Pancreas (tissue), 10 donors: ENCODE measurements around the gene NOSIP. TPM values are rescaled to one million over a fixed set of nuclear protein-coding genes. Genes with fewer than 3 reads are reported as not detected.

Experiments
- ATAC-seq, 4 donors: fragments of 200-7000 bp; cut with Tn5 transposase; one replicate each; pipeline versions ENCODE4 v1.8.0 to v1.9.1; 2020; ENCODE audit warnings: mild to moderate bottlenecking in 4 of 4, moderate library complexity in 4 of 4
- DNase-seq, 6 donors: peaks; one replicate each; pipeline ENCODE4 v3.0.0-alpha.2; 2020
- FAIRE-seq: peaks from 2 replicates; lab custom pipeline; 2012; peaks lifted over from hg19 to GRCh38; lab: Jason Lieb, UNC
- H3K27ac ChIP-seq, 4 donors: fragments of 200-600 bp; sonication (generic); 1 replicate in 3 of 4; 2 replicates in 1 of 4; pipeline versions ENCODE4 v1.5.0 to v1.8.0; 2020
- H3K27me3 ChIP-seq, 4 donors: fragments of 200-600 bp; one replicate each; pipeline ENCODE4 v1.8.0; 2021
- H3K36me3 ChIP-seq, 3 donors: fragments of 200-600 bp; sonication (generic) in 1 of 3; one replicate each; pipeline versions ENCODE4 v1.5.0 to v1.8.0; 2020 to 2021
- H3K4me1 ChIP-seq, 3 donors: fragments of 200-600 bp; one replicate each; pipeline ENCODE4 v1.8.0; 2021
- H3K4me3 ChIP-seq, 4 donors: fragments of 200-600 bp; sonication (generic) in 2 of 4; one replicate each; pipeline versions ENCODE4 v1.5.0 to v1.8.0; 2020 to 2021
- H3K9me3 ChIP-seq, 4 donors: fragments of 200-600 bp; one replicate each; pipeline ENCODE4 v1.8.0; 2021
- WGBS, 2 donors: extraction: QIAGEN DNeasy Blood & Tissue Kit; methylation state at CpG; one replicate each; pipeline ENCODE4 v1.1.7; 2013; 5-methylcytosine and 5-hydroxymethylcytosine counted together
- intact Hi-C, 3 donors: fragments of 100-400 bp; cut with DNase I; formaldehyde crosslinking; loops; one replicate each; pipeline versions ENCODE4 v1.11.1 to v1.14.2; 2022
- polyA plus RNA-seq, 2 donors: library from polyadenylated mRNA; stranded (reverse); fragments of 200-250 nt; gene quantifications; one replicate each; pipeline ENCODE4 v1.2.3, GENCODE V29; 2013
- total RNA-seq, 6 donors: library from RNA; stranded (reverse); fragmentation: NEBNext Ultra II Directional in 4 of 6; extraction: Animal tissue kit (Norgen Biotek cat#: 25700) in 4 of 6; gene quantifications; one replicate each; pipeline versions ENCODE4 v1.2.1 to v1.2.4, GENCODE V29; 2021 to 2023
- TF ChIP-seq, protein P1 (sequence below), 4 donors: fragments of 200-600 bp; sonication (generic) in 3 of 4; IDR thresholded peaks; one replicate each; pipeline versions ENCODE4 v1.5.0 to v1.8.0; 2021; ENCODE audit warnings: antibody characterized with exemption in 4 of 4
- donor health status: healthy with polysubstance abuse.
- donor health status: DM: no; HTN: no; CAD: no; lungs with moderate emphysema.
- donor health status: DM: no; HTN: no; CAD: no.
- donor health status: control.
- donor health status: control.
- donor health status: Bipolar disorder and iron deficiency.
- donor health status: DM: yes; HTN: yes; CAD: no.
- donor health status: DM: no; HTN: no; CAD: no.
- donor health status: DM: no; HTN: no; CAD: no.
- donor health status: DM: yes; HTN: yes; CAD: no.

NOSIP gene
- total and polyA plus RNA-seq, 8 donors = 40.5 to 148 (median 60.6) TPM

DNA sequence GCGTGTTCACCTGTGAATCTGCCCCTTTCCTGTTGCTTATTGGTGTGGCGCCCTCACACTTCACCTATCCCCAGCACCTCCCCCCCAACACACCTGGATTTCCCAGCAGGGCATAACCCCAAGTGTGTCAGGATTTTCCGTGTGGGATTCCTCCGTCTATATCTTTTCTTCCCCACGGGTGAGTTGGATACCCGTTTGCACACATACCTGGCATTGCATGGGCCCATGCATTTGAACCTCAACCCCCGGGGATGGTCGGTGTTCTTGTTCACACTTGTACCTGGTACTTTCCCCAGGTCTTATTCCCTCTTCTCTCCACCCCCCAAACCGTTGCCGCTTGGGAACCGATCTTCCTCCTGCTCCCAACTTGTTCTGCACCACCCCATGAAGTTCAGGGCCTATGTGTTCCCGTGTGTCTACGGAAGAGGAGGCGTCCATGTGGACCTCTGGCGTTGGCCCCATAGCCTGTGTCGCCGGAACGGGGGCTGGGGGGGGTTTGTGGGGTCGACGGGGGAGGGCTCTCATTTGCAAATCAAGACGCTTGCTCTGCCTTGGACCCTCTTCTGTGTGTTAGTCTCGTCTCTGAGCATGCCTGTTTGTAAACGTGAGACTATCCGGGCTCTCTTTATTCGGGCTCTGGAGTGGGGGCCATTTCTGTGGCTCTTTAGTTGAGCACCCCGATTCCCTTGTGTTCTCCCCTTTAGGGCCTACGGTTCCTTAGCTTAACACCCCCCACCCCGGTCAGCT, 12.3 kb upstream of the NOSIP start:
- WGBS, 2 donors = 2 to 5% methylated on average over 27 to 28 of the region's 28 CpGs
- ATAC-seq (no peak), DNase-seq (peak in 3 of 6 donors; percentile 44 to 47 (median 44)), FAIRE-seq (no peak)
- no peaks in the 10 kb centered on the region for H3K27me3 ChIP-seq
- TF ChIP-seq, protein P1, sequence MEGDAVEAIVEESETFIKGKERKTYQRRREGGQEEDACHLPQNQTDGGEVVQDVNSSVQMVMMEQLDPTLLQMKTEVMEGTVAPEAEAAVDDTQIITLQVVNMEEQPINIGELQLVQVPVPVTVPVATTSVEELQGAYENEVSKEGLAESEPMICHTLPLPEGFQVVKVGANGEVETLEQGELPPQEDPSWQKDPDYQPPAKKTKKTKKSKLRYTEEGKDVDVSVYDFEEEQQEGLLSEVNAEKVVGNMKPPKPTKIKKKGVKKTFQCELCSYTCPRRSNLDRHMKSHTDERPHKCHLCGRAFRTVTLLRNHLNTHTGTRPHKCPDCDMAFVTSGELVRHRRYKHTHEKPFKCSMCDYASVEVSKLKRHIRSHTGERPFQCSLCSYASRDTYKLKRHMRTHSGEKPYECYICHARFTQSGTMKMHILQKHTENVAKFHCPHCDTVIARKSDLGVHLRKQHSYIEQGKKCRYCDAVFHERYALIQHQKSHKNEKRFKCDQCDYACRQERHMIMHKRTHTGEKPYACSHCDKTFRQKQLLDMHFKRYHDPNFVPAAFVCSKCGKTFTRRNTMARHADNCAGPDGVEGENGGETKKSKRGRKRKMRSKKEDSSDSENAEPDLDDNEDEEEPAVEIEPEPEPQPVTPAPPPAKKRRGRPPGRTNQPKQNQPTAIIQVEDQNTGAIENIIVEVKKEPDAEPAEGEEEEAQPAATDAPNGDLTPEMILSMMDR (IDR thresholded peaks at IDR 0.05) = no peak
- no peaks in the 10 kb centered on the region for H3K9me3 ChIP-seq
- H3K36me3 ChIP-seq = peaks cover 3 to 10% (median 6%) of the 10 kb centered on the region in 3 donors
- H3K4me3 ChIP-seq = peak overlapping the region; percentile 67 to 86 (median 72)
- no peaks in the 10 kb centered on the region for H3K4me1 ChIP-seq
- intact Hi-C loops = no loop called here
- peak overlapping the region in 2 of 4 donors; percentile 56 to 92 for H3K27ac ChIP-seq

DNA sequence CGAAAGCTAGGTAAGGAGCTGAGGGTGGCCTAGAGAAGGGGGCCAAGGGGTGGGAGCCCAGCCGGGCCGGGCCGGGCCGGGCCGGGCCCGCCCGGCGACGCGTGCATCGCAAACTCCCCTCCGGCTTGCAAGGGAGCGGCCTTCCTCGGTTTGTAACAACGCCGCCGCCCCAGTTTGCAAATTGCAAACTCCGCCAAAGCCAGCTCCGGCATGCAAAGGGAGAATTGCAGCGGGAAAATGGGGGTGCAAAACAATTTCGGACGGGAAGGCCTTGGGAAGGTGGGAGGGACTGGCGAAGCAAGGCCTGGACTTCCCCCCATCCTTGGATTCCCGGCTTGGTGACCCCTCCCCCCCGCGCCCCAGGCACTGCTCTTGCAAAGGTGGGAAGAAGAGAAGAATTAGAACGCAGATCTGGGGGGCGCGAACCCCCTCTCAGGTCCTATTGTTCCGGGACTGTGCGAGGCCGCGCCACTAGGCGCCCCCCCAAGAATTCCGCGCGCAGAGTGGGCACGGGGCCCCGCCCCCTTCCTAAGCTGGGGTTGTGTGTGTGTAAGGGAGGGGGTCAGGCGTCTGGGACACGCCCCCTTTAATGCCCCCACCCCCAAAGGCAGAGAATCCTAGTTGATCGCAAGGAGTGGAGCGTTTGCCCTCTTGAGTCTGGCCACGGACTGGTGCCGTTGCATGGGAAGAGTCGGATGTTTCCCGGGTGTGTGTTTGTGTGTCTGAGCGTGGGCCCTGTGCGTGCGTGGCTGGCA, 11.6 kb upstream of the NOSIP start:
- FAIRE-seq = no peak

DNA sequence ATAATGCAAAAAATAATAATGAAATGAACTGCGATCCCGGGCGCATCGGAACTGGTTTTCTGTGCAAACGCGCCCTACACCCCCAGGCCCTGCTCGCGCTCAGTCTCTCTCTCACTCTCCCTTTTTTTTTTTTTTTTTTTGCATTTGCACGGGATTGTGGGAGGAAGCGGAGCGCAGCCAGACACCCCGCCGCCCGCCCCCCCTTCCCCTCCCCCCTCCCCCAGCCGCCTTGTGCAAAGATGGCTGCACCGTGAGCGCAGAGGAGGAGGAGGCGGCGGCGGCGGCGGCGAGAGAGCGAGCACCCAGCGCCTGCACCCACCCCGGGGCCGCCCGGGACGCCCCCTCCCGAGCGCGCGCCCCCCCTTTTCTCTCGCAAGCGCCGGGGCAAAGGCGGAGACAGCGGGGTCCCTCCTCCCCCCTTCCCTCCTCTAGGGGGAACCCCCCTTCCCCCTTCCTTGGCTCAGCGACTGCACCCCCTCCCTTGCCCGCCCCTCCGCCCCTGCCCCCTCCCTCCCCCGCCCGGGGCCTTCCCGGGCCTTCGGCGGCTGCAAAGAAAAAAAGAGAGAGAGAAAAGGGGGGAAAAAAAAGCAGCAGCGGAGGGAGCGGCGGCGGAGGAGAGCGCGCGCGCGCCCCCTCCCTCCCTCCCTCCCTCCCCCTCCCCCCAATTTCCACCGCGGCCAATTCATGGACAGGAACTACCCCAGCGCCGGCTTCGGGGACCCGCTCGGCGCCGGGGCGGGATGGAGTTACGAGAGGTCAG, 10.8 kb upstream of the NOSIP start, which contains the start of gene PRR12:
Gene PRR12 (plus strand): TSS at position 212 of the 760 bp plus-strand sequence. CDS start 473 bp downstream, at position 685.
- Histone ChIP-seq H3K4me1 (no peaks in the 10 kb centered on the region), H3K27ac (peak within 1 kb of the TSS; percentile 80 to 92 (median 88)), H3K36me3 (peaks cover 3 to 6% (median 5%) of the 10 kb centered on the region in 3 donors), H3K4me3 (peak within 1 kb of the TSS; percentile 67 to 86 (median 72)), H3K9me3 (no peaks in the 10 kb centered on the region), H3K27me3 (no peaks in the 10 kb centered on the region)
- DNase-seq = peak; percentile 69 to 85 (median 77)
- TF ChIP-seq, protein P1 (IDR thresholded peaks at IDR 0.05) = no peak
- WGBS, 2 donors = 0 to 1% methylated on average over 17 to 43 of the region's 66 CpGs
- no peak for FAIRE-seq
- ATAC-seq = peak; percentile 66 to 73 (median 71)
- intact Hi-C loops = no loop called here

More for the DNA sequence above, 11.6 kb upstream of the NOSIP start:
- peaks cover 3 to 8% (median 6%) of the 10 kb centered on the region in 3 donors for H3K36me3 ChIP-seq
- WGBS, 2 donors = 0 to 1% methylated on average over 42 to 51 of the region's 51 CpGs
- no peaks in the 10 kb centered on the region for H3K9me3 ChIP-seq
- H3K4me1 ChIP-seq = no peaks in the 10 kb centered on the region
- ATAC-seq (peak in 1 of 4 donors; percentile 0), DNase-seq (peak; percentile 56 to 77 (median 68))
- TF ChIP-seq, protein P1 (IDR thresholded peaks at IDR 0.05) = no peak
- intact Hi-C loops = no loop called here
- no peaks in the 10 kb centered on the region for H3K27me3 ChIP-seq
- peak overlapping the region; percentile 67 to 86 (median 72) for H3K4me3 ChIP-seq
- H3K27ac ChIP-seq = peak overlapping the region; percentile 35 to 92 (median 88)

DNA sequence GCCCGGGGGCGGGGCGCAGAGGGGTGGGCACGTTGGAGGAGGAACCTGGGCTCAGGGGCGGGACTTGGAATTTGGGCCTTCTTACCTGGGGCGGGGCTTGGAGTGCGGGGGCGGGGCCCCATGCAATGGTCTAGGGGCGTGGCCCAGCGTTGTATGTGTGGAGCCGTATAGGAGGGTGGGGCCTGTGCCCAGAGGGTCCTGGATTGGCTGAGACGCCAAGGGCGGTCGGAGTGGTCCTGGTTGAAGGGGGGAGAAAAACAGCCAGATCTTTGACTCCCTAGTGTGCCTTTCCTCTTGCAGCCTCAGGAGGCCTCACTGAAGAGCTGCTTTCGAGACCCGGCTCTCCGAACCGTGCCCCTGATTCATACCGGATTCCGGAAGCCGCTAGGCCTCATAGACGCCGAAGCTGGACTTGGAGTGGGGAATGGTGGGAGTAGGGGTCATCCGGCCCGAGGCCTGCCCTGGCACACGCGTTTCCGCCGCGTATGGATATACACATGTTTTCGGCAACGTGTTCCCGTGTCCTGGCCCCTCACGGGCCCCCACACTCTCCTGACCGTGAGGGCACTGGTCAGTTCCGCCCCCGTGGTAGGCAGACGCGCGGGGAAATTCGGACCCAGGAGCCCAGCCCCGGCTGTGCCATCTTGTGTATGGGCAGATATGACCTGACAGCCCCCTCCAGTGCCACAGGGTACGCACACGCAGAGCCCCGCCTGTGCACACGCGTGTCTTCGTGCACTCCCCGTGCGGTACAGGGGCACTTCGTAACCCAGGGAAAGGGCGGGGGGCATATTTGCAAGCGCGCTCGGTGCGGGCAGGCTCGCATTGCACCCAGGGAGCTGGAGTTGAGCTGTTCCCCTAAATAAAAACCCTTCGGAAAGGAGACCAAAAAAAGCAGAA, 10.0 kb upstream of the NOSIP start:
- peak; percentile 78 to 88 (median 81) for ATAC-seq
- TF ChIP-seq, protein P1 (IDR thresholded peaks at IDR 0.05) = peak in 1 of 4 donors; percentile 10
- intact Hi-C loops = no loop called here
- Histone ChIP-seq H3K36me3 (peaks cover 3 to 6% (median 3%) of the 10 kb centered on the region in 3 donors), H3K27ac (peak overlapping the region; percentile 80 to 92 (median 88)), H3K9me3 (no peaks in the 10 kb centered on the region), H3K27me3 (no peaks in the 10 kb centered on the region), H3K4me1 (no peaks in the 10 kb centered on the region), H3K4me3 (peak overlapping the region; percentile 67 to 86 (median 72))
- no peak for FAIRE-seq
- WGBS, 2 donors = 0 to 1% methylated on average over 58 of the region's 58 CpGs
- peak; percentile 94 to 97 (median 96) for DNase-seq
